ENCODE measurements around the gene ABCG8.

GRCh38 chr2:43823751-43824150 is 15.0 kb upstream of the ABCG8 start:
- TF ChIP-seq CTCF (IDR thresholded peaks at IDR 0.05; ENCODE audit: low read depth, low read length): no peak
- TF ChIP-seq POLR2A (IDR thresholded peaks at IDR 0.05; ENCODE audit: extremely low read depth, insufficient read length): no peak

Measured in NB4 (cell line).